ENCODE data around the gene PPDPF.

GRCh38 chr20:63486300-63486855, 34.2 kb upstream of the PPDPF start:
- TF ChIP-seq CTCF (IDR thresholded peaks at IDR 0.05) (no peak), POLR2A (IDR thresholded peaks at IDR 0.05) (no peak)
